ENCODE measurements around the gene BMPER. TPM values are rescaled to one million over a fixed set of nuclear protein-coding genes. Genes with fewer than 3 reads are reported as not detected.

BMPER gene
- total and polyA plus RNA-seq, 2 of the 8 experiments (the other 6 are each of a cell fraction or from before 2014, with no cell fraction given), result 0.33 to 0.69 TPM

- Histone ChIP-seq H3K79me1 (ENCODE audit: low read depth, low read length) (no peaks in the 10 kb centered on the region), H3K4me3 (ENCODE audit: extremely low read depth in 1 of 4, insufficient read depth in 2 of 4, low read depth in 3 of 4, low read length in 4 of 4) (no peak overlapping the region), H3K56ac (replicated peaks; ENCODE audit: insufficient read length, low read depth, low read length) (no peak overlapping the region), H3K79me2 (ENCODE audit: control insufficient read depth in 1 of 2, insufficient read depth in 2 of 2, low read length in 2 of 2) (no peaks in the 10 kb centered on the region), H2AFZ (ENCODE audit: low read length) (no peak overlapping the region), H3K27me3 (replicated peaks in 1 of 4; ENCODE audit: control insufficient read depth in 3 of 4, extremely low read depth in 1 of 4, insufficient read depth in 3 of 4, low read length in 3 of 4) (no peaks in the 10 kb centered on the region), H3K27ac (ENCODE audit: low read depth, low read length) (no peak overlapping the region), H3K4me1 (replicated peaks in 1 of 4; ENCODE audit: control insufficient read depth in 3 of 4, insufficient read depth in 4 of 4, low read length in 3 of 4) (no peaks in the 10 kb centered on the region; a peak in 3 of 7 replicates), H3K36me3 (ENCODE audit: control insufficient read depth in 2 of 4, insufficient read depth in 4 of 4, low read length in 3 of 4) (no peaks in the 10 kb centered on the region), H2BK20ac (ENCODE audit: low read length) (no peak overlapping the region), H4K20me1 (replicated peaks in 1 of 2; ENCODE audit: control insufficient read depth in 1 of 2, insufficient read depth in 2 of 2, low read length in 2 of 2) (no peaks in the 10 kb centered on the region), H3K23ac (ENCODE audit: insufficient read length) (no peak overlapping the region), H4K5ac (ENCODE audit: insufficient read length, low read depth, low read length) (no peak overlapping the region), H3K4me2 (ENCODE audit: insufficient read depth in 1 of 2, low read depth in 2 of 2, low read length in 2 of 2) (no peak overlapping the region), H3K14ac (ENCODE audit: insufficient read length) (no peak overlapping the region), H3K9ac (replicated peaks in 1 of 4; ENCODE audit: extremely low read depth in 1 of 4, low read depth in 3 of 4, low read length in 3 of 4) (no peak overlapping the region), H2BK12ac (ENCODE audit: low read depth, low read length) (0 out of 2 replicates have a peak overlapping the region, but pooled peaks have one; percentile 82), H2BK5ac (ENCODE audit: low read depth, low read length) (no peak overlapping the region), H2BK15ac (ENCODE audit: low read length) (no peak overlapping the region), H2BK120ac (replicated peaks; ENCODE audit: low read depth, low read length) (no peak overlapping the region), H3K9me3 (ENCODE audit: insufficient read depth in 2 of 2, low read depth in 1 of 2, low read length in 1 of 2) (no peaks in the 10 kb centered on the region), H3K4ac (replicated peaks; ENCODE audit: insufficient read length, low read depth, low read length) (no peak overlapping the region), H4K8ac (ENCODE audit: extremely low read depth, insufficient read depth, low read length) (no peak overlapping the region), H3K23me2 (ENCODE audit: low read depth, low read length) (no peaks in the 10 kb centered on the region), H4K91ac (replicated peaks; ENCODE audit: insufficient read length, low read length) (no peak overlapping the region), H3K18ac (ENCODE audit: extremely low read depth, low read length) (no peak overlapping the region), H2AK5ac (ENCODE audit: low read depth, low read length) (no peak overlapping the region)
- CTCF ChIA-PET (ENCODE audit: partially characterized antibody), result interaction anchor here (1.0 to 2.7 kb wide), 3 partner anchors 11 to 95 kb away, joined by 3 to 11 read pairs (median 4); no protein-coding TSS in a partner anchor
- POLR2A ChIA-PET (ENCODE audit: partially characterized antibody), result no interaction called here
- no peak for DNase-seq (ENCODE audit: low read depth in 1 of 2, low spot score in 2 of 2)
- FAIRE-seq, result no peak
- WGBS, 2 experiments (ENCODE audit: extremely low coverage in 1 of 2, insufficient coverage in 1 of 2, insufficient read length in 1 of 2, insufficient replicate concordance in 2 of 2, low coverage in 1 of 2, low lambda C conversion rate in 2 of 2, missing lambda C conversion rate in 1 of 2), result 81% methylated on average over 2 of the region's 2 CpGs; no CpG with 5 or more reads in 1 of the 2 experiments
- TF ChIP-seq KDM1A (IDR thresholded peaks at IDR 0.05; ENCODE audit: borderline replicate concordance, low read length) (no peak), CBX8 (IDR thresholded peaks at IDR 0.05; ENCODE audit: borderline replicate concordance, low read depth, low read length) (no peak), SIN3A (conservative IDR thresholded peaks at IDR 0.05 in 1 of 2, IDR thresholded peaks at IDR 0.05 in 1 of 2; ENCODE audit: low read depth in 1 of 2, low read length in 2 of 2) (no peak), SRF (IDR thresholded peaks at IDR 0.05; ENCODE audit: low read depth, low read length) (no peak), HDAC6 (IDR thresholded peaks at IDR 0.05; ENCODE audit: low read depth, low read length) (no peak), CREB1 (IDR thresholded peaks at IDR 0.05) (no peak), SP1 (IDR thresholded peaks at IDR 0.05; ENCODE audit: low read depth, low read length) (no peak)
Observed at GRCh38 chr7:34077168-34077567, 171.8 kb downstream of the BMPER start.

All from H1 (cell line).